ENCODE measurements around the gene PEX14.

The PEX14 gene

GRCh38 chr1:10675813-10676212 lies 201.1 kb downstream of the PEX14 start:
- H3K36me3 Mint-ChIP-seq (ENCODE audit: low read depth) = no peaks in the 10 kb centered on the region
- H3K9me3 Mint-ChIP-seq = no peaks in the 10 kb centered on the region
- peak overlapping the region in 1 of 3 experiments; percentile 93 for H3K27ac Mint-ChIP-seq
- peaks cover 39% of the 10 kb centered on the region for H3K27me3 Mint-ChIP-seq (ENCODE audit: low read depth)
- TF ChIP-seq CTCF (IDR thresholded peaks at IDR 0.05; ENCODE audit: unreplicated experiment in 3 of 3) = no peak
- H3K4me1 Mint-ChIP-seq = peaks cover 71% of the 10 kb centered on the region
- H3K4me3 Mint-ChIP-seq = no peak overlapping the region

- Mint-ChIP-seq H3K4me1 (peaks cover 75% of the 10 kb centered on the region), H3K4me3 (peak overlapping the region; percentile 34 to 56 (median 45)), H3K27ac (peak overlapping the region; percentile 92 to 96 (median 93)), H3K36me3 (ENCODE audit: low read depth) (no peaks in the 10 kb centered on the region), H3K27me3 (ENCODE audit: low read depth) (peaks cover 40% of the 10 kb centered on the region), H3K9me3 (no peaks in the 10 kb centered on the region)
- no peak for TF ChIP-seq CTCF (IDR thresholded peaks at IDR 0.05; ENCODE audit: unreplicated experiment in 3 of 3)
Observed at GRCh38 chr1:10676963-10677362, 202.2 kb downstream of the PEX14 start.

GRCh38 chr1:10677491-10678391 lies 203.0 kb downstream of the PEX14 start:
- H3K27me3 Mint-ChIP-seq (ENCODE audit: low read depth) = peaks cover 38% of the 10 kb centered on the region
- H3K36me3 Mint-ChIP-seq (ENCODE audit: low read depth) = no peaks in the 10 kb centered on the region
- H3K9me3 Mint-ChIP-seq = no peaks in the 10 kb centered on the region
- peak overlapping the region; percentile 92 to 96 (median 93) for H3K27ac Mint-ChIP-seq
- TF ChIP-seq CTCF (IDR thresholded peaks at IDR 0.05; ENCODE audit: unreplicated experiment in 3 of 3) = no peak
- peak overlapping the region in 2 of 3 experiments; percentile 34 to 54 for H3K4me3 Mint-ChIP-seq
- peaks cover 75% of the 10 kb centered on the region for H3K4me1 Mint-ChIP-seq

- Mint-ChIP-seq H3K9me3 (no peaks in the 10 kb centered on the region), H3K4me3 (no peak overlapping the region), H3K4me1 (peaks cover 76% of the 10 kb centered on the region), H3K27me3 (ENCODE audit: low read depth) (peaks cover 37% of the 10 kb centered on the region), H3K36me3 (ENCODE audit: low read depth) (no peaks in the 10 kb centered on the region), H3K27ac (peak overlapping the region; percentile 73 to 93 (median 85))
- TF ChIP-seq CTCF (IDR thresholded peaks at IDR 0.05; ENCODE audit: unreplicated experiment in 3 of 3) = no peak
Observed at GRCh38 chr1:10678402-10678801, 203.7 kb downstream of the PEX14 start.

GRCh38 chr1:10678852-10679251 lies 204.1 kb downstream of the PEX14 start:
- H3K27me3 Mint-ChIP-seq (ENCODE audit: low read depth) = peaks cover 40% of the 10 kb centered on the region
- H3K4me1 Mint-ChIP-seq = peaks cover 78% of the 10 kb centered on the region
- H3K9me3 Mint-ChIP-seq = no peaks in the 10 kb centered on the region
- peak overlapping the region; percentile 73 to 90 (median 85) for H3K27ac Mint-ChIP-seq
- no peak for TF ChIP-seq CTCF (IDR thresholded peaks at IDR 0.05; ENCODE audit: unreplicated experiment in 3 of 3)
- no peaks in the 10 kb centered on the region for H3K36me3 Mint-ChIP-seq (ENCODE audit: low read depth)
- peak overlapping the region in 1 of 3 experiments; percentile 21 for H3K4me3 Mint-ChIP-seq
